HG03432 (cell line): Measurements from ENCODE around the gene LAPTM4A.
"Not testable (repeated sequence)": the region's sequence is repeated elsewhere in the genome, so short reads cannot be mapped to it uniquely, and the experiment has no call there.

Experiments
- ATAC-seq: cut with Tn5 transposase; IDR thresholded peaks from one replicate; pipeline ENCODE4 v1.9.1; 2021; ENCODE audit warnings: mild to moderate bottlenecking, moderate library complexity; ENCODE audit not compliant: unreplicated experiment

Gene LAPTM4A

GRCh38 chr2:20051532-20052228, at the start of gene LAPTM4A:
Gene LAPTM4A (minus strand): TSS chr2:20051628. CDS start chr2:20051520, 108 bp downstream.
- ATAC-seq, result peak; percentile 95

GRCh38 chr2:20100711-20101110, 49.3 kb upstream of the LAPTM4A start:
- no peak for ATAC-seq

- ATAC-seq, result no peak
These were observed 48.4 kb upstream of the LAPTM4A start for GRCh38 chr2:20099780-20100179.

GRCh38 chr2:20097889-20098714, 46.7 kb upstream of the LAPTM4A start:
- peak; percentile 97 for ATAC-seq

GRCh38 chr2:20095469-20095868, 44.0 kb upstream of the LAPTM4A start:
- no peak for ATAC-seq

GRCh38 chr2:20094955-20095354, 43.5 kb upstream of the LAPTM4A start:
- ATAC-seq, result no peak

GRCh38 chr2:20094142-20094755, 42.8 kb upstream of the LAPTM4A start:
- no peak for ATAC-seq

GRCh38 chr2:20093263-20094141, 42.1 kb upstream of the LAPTM4A start:
- no peak for ATAC-seq

GRCh38 chr2:20092901-20093235, 41.4 kb upstream of the LAPTM4A start:
- ATAC-seq, result no peak

GRCh38 chr2:20092226-20092900, 40.9 kb upstream of the LAPTM4A start:
- ATAC-seq, result no peak

GRCh38 chr2:20091305-20091991, 40.0 kb upstream of the LAPTM4A start:
- ATAC-seq, result no peak

- ATAC-seq, result no peak
These were observed 38.5 kb upstream of the LAPTM4A start for GRCh38 chr2:20089715-20090464.

GRCh38 chr2:20085909-20086308, 34.5 kb upstream of the LAPTM4A start:
- not testable (repeated sequence) for ATAC-seq

GRCh38 chr2:20082812-20083211, 31.4 kb upstream of the LAPTM4A start:
- not testable (repeated sequence) for ATAC-seq

- no peak for ATAC-seq
These were observed 30.4 kb upstream of the LAPTM4A start for GRCh38 chr2:20081841-20082240.

GRCh38 chr2:20080839-20081415, 29.5 kb upstream of the LAPTM4A start:
- no peak for ATAC-seq

GRCh38 chr2:20080428-20080827, 29.0 kb upstream of the LAPTM4A start:
- ATAC-seq, result no peak

GRCh38 chr2:20079546-20080115, 28.2 kb upstream of the LAPTM4A start:
- ATAC-seq, result no peak
